CD4-positive, alpha-beta T cell treated with Interleukin-17A for 4 hours (primary cell): ENCODE measurements around the gene BPIFA2.

ENCODE experiments used
- DNase-seq: peaks from one replicate; pipeline ENCODE4 v3.0.0-alpha.2; 2020; ENCODE audit warnings: mixed read lengths

BPIFA2 gene

GRCh38 chr20:33203444-33203843 is 35.5 kb downstream of the BPIFA2 start:
- no peak for DNase-seq

- peak; percentile 55 for DNase-seq
Observed at GRCh38 chr20:33209789-33210188, 41.8 kb downstream of the BPIFA2 start.

GRCh38 chr20:33210371-33210770 is 42.4 kb downstream of the BPIFA2 start:
- DNase-seq = no peak

- DNase-seq = peak; percentile 31
Observed at GRCh38 chr20:33211817-33212424, 44.0 kb downstream of the BPIFA2 start.

DNA sequence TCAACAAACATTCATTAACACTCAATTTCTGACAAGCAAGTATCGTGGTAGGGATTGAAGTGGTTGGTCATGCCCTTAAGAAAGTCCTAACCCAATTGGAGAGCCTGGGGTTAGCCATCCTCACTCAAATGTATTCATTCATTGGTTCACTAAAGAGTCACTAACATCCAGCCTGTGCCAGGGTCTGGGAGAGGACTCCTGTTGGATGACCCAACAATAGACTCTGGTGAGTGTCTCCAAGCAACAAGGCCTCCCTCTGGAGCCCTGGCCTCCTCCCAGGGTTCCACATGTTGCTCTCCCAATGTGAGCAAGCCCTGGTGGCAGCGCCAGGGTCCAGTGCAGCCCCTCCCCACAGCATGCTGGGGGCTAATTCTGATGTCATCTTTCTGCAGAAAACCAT is 49.1 kb downstream of the BPIFA2 start, which contains the start of gene BPIFA3:
Gene BPIFA3 (plus strand): TSS at position 301 of the 400 bp plus-strand sequence. CDS start 185 bp downstream, outside the sequence.
- DNase-seq = no peak

- DNase-seq = no peak
Observed at GRCh38 chr20:33224399-33224798, 56.4 kb downstream of the BPIFA2 start.

- DNase-seq = no peak
Observed at GRCh38 chr20:33229843-33230242, 61.9 kb downstream of the BPIFA2 start.
